CD4-positive, alpha-beta T cell (primary cell): Measurements from ENCODE around the gene ADAM8. TPM values are rescaled to one million over a fixed set of nuclear protein-coding genes. Genes with fewer than 3 reads are reported as not detected.

ENCODE experiments used
- ATAC-seq: fragments of 200-7000 bp; cut with Tn5 transposase; one replicate; pipeline ENCODE4 v1.10.0; 2022; ENCODE audit warnings: mild to moderate bottlenecking; ENCODE audit not compliant: poor library complexity
- CTCF ChIA-PET: fragments of 350-600 bp; sonication (Branson Sonifier 250); formaldehyde crosslinking; loops from one replicate; lab custom pipeline; 2021; ENCODE audit warnings: antibody characterized with exemption, inconsistent platforms; lab: Charles Lee
- POLR2A ChIA-PET: fragments of 350-600 bp; sonication (Branson Sonifier 250); formaldehyde crosslinking; loops from one replicate; lab custom pipeline; 2021; ENCODE audit warnings: antibody characterized with exemption, inconsistent platforms; lab: Charles Lee
- DNase-seq, 14 experiments: peaks; one replicate each; pipeline ENCODE4 v3.0.0-alpha.2; 2013 to 2020; ENCODE audit warnings: mixed read lengths in 2 of 14
- H3K27ac ChIP-seq, 2 donors: one replicate each; pipeline versions ENCODE4 v1.5.1 to v1.7.0; 2013; ENCODE audit warnings: low read length in 2 of 2, low read depth in 1 of 2, mild to moderate bottlenecking in 1 of 2
- H3K27me3 ChIP-seq, 2 experiments: 1 replicate in 1 of 2; 2 replicates in 1 of 2; pipeline versions ENCODE4 v1.6.1 to v1.7.0; 2013; ENCODE audit warnings: low read length in 2 of 2, control low read depth in 1 of 2, mild to moderate bottlenecking in 1 of 2, moderate library complexity in 1 of 2; ENCODE audit not compliant: insufficient read depth in 2 of 2, control insufficient read depth in 1 of 2
- H3K36me3 ChIP-seq: one replicate; pipeline ENCODE4 v1.6.1; 2013; ENCODE audit warnings: low read length, control low read depth; ENCODE audit not compliant: insufficient read depth
- H3K4me1 ChIP-seq: one replicate; pipeline ENCODE4 v1.6.1; 2013; ENCODE audit warnings: low read length, control low read depth; ENCODE audit not compliant: insufficient read depth
- H3K4me3 ChIP-seq: one replicate; pipeline ENCODE4 v1.5.1; 2013; ENCODE audit warnings: mild to moderate bottlenecking, low read length, moderate library complexity
- H3K9me3 ChIP-seq, 2 experiments: 1 replicate in 1 of 2; 2 replicates in 1 of 2; pipeline versions ENCODE4 v1.6.1 to v1.7.0; 2013; ENCODE audit warnings: low read length in 2 of 2, mild to moderate bottlenecking in 2 of 2, control low read depth in 1 of 2, moderate library complexity in 1 of 2; ENCODE audit not compliant: control insufficient read depth in 1 of 2, insufficient read depth in 1 of 2
- H3K27ac Mint-ChIP-seq: one replicate; pipeline ENCODE4 v1.8.0; 2020; ENCODE audit warnings: mixed read lengths
- H3K27me3 Mint-ChIP-seq: one replicate; pipeline ENCODE4 v1.8.0; 2021; ENCODE audit warnings: mixed read lengths
- H3K36me3 Mint-ChIP-seq: one replicate; pipeline ENCODE4 v1.8.0; 2021; ENCODE audit warnings: low read depth, mixed read lengths
- H3K4me1 Mint-ChIP-seq: one replicate; pipeline ENCODE4 v1.8.0; 2021; ENCODE audit warnings: low read depth, mixed read lengths
- H3K4me3 Mint-ChIP-seq: one replicate; pipeline ENCODE4 v1.8.0; 2020; ENCODE audit warnings: mild to moderate bottlenecking, mixed read lengths
- H3K9me3 Mint-ChIP-seq: one replicate; pipeline ENCODE4 v1.8.0; 2020; ENCODE audit warnings: mixed read lengths
- CTCF ChIP-seq: fragments of 200-600 bp; IDR thresholded peaks from one replicate; pipeline ENCODE4 v1.8.0; 2022; ENCODE audit warnings: antibody characterized with exemption, mild to moderate bottlenecking
- intact Hi-C, 2 experiments: fragments of 100-400 bp; cut with DNase I in 1 of 2; cut with micrococcal nuclease in 1 of 2; formaldehyde crosslinking; loops; one replicate each; pipeline versions ENCODE4 v1.15.1 to v1.9.0; 2023 to 2025; cut with DNase I, micrococcal nuclease
- total RNA-seq, 174 experiments: library from RNA in 2 of 174; stranded (reverse) in 2 of 174; gene quantifications; one replicate each; pipeline ENCODE4 v1.2.3 and lab custom pipeline; 2021 to 2026

Gene ADAM8
- total RNA-seq, 2 experiments from 2014 or later: 95.6 to 95.9 TPM

- ChIA-PET CTCF (interaction anchor here (1.3 to 1.9 kb wide), 5 partner anchors 9 to 48 kb away, joined by 3 to 20 read pairs (median 8); partner anchors contain the start of gene ADAM8), POLR2A (interaction anchor here (0.6 to 1.5 kb wide), 3 partner anchors 9 to 50 kb away, joined by 3 to 4 read pairs (median 3); no protein-coding TSS in a partner anchor)
- Mint-ChIP-seq H3K9me3 (no peaks in the 10 kb centered on the region), H3K36me3 (peaks cover 55% of the 10 kb centered on the region), H3K4me1 (peaks cover 26% of the 10 kb centered on the region), H3K27ac (peak overlapping the region; percentile 99), H3K4me3 (peak overlapping the region; percentile 81), H3K27me3 (peaks cover 7% of the 10 kb centered on the region)
- Histone ChIP-seq H3K27me3 (no peaks in the 10 kb centered on the region), H3K9me3 (peaks cover 0 to 9% of the 10 kb centered on the region in 2 experiments), H3K36me3 (peaks cover 44% of the 10 kb centered on the region), H3K4me1 (peaks cover 44% of the 10 kb centered on the region), H3K4me3 (no peak overlapping the region), H3K27ac (peak overlapping the region; percentile 96 to 99)
- no peak for TF ChIP-seq CTCF
- ATAC-seq (no peak), DNase-seq (no peak)
- intact Hi-C loops: loop anchor here in 1 of 2 experiments (2.0 to 5.0 kb wide), 2 partner anchors 50 to 214 kb away; no protein-coding TSS in a partner anchor
Measured at GRCh38 chr10:133306941-133307379, 30.3 kb upstream of the ADAM8 start.

DNA sequence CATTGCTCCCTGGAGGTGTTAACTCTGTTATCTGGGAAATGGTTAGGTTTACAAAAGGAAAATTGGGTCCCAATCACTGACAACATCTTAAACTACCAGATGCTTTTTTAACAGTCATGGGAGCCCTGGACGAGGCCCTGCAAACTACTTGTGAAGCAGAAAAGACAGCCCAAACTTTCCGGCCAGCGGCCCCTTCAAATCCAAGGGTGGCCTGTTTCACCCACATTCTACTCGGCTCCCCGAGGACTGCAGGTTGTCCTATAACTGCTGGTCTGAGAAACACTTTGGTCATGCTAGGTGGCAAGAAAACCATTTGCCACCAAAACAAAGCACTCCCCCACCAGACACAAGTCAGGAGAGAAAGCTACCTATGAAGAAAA lies 29.4 kb upstream of the ADAM8 start:
- Mint-ChIP-seq H3K9me3 (no peaks in the 10 kb centered on the region), H3K27me3 (peaks cover 7% of the 10 kb centered on the region), H3K4me1 (peaks cover 26% of the 10 kb centered on the region), H3K27ac (peak overlapping the region; percentile 66), H3K36me3 (peaks cover 49% of the 10 kb centered on the region), H3K4me3 (no peak overlapping the region)
- Histone ChIP-seq H3K36me3 (peaks cover 43% of the 10 kb centered on the region), H3K4me1 (peaks cover 44% of the 10 kb centered on the region), H3K4me3 (no peak overlapping the region), H3K9me3 (peaks cover 0 to 9% of the 10 kb centered on the region in 2 experiments), H3K27me3 (no peaks in the 10 kb centered on the region), H3K27ac (peak overlapping the region in 1 of 2 donors; percentile 55)
- intact Hi-C loops: loop anchor here in 1 of 2 experiments (2.0 to 5.0 kb wide), 2 partner anchors 49 to 215 kb away; no protein-coding TSS in a partner anchor
- TF ChIP-seq CTCF: no peak
- DNase-seq: no peak
- CTCF ChIA-PET: no interaction called here
- POLR2A ChIA-PET: no interaction called here
- no peak for ATAC-seq

DNA sequence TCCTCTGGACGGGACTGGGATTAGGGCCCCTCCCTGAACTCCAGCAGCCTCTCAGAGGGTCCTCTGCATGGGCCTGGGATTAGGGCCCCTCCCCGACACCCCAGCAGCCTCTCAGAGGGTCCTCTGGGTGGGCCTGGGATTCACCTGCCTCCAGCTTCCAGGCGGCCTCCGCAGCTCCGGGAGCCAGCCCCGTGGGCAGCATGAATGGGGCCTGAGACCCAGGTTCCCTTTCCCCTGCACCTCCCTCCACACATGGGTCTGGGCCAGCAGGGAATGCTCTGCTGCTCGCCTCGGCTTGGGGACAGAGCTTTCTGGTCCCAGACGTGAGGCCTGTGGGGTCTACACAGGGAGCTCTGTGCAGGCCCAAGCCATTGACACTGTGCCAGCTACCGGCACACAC lies 26.5 kb upstream of the ADAM8 start:
- Histone ChIP-seq H3K4me1 (peaks cover 33% of the 10 kb centered on the region), H3K4me3 (no peak overlapping the region), H3K9me3 (no peaks in the 10 kb centered on the region), H3K27ac (no peak overlapping the region), H3K27me3 (no peaks in the 10 kb centered on the region), H3K36me3 (peaks cover 54% of the 10 kb centered on the region)
- TF ChIP-seq CTCF: no peak
- ATAC-seq: no peak
- CTCF ChIA-PET: no interaction called here
- H3K4me1 Mint-ChIP-seq: peaks cover 24% of the 10 kb centered on the region
- intact Hi-C loops: no loop called here
- POLR2A ChIA-PET: no interaction called here
- no peak overlapping the region for H3K27ac Mint-ChIP-seq
- H3K27me3 Mint-ChIP-seq: peaks cover 5% of the 10 kb centered on the region
- no peaks in the 10 kb centered on the region for H3K9me3 Mint-ChIP-seq
- DNase-seq: no peak
- H3K36me3 Mint-ChIP-seq: peaks cover 64% of the 10 kb centered on the region
- no peak overlapping the region for H3K4me3 Mint-ChIP-seq
